HepG2 (cell line): Measurements from ENCODE around the gene NOTO. TPM values are rescaled to one million over a fixed set of nuclear protein-coding genes. Genes with fewer than 3 reads are reported as not detected.

Experiments used
- GLMP ChIP-seq: sonication (generic); formaldehyde crosslinking; IDR thresholded peaks from 2 replicates; pipeline ENCODE4 v1.9.0; 2021; ENCODE audit warnings: missing genetic modification reagents, mild to moderate bottlenecking, borderline replicate concordance
- TEF ChIP-seq: sonication (generic); formaldehyde crosslinking; IDR thresholded peaks from 2 replicates; pipeline ENCODE4 v1.5.0; 2020; ENCODE audit warnings: missing genetic modification reagents
- ZBTB37 ChIP-seq: sonication (generic); formaldehyde crosslinking; IDR thresholded peaks from 2 replicates; pipeline ENCODE4 v1.4.0; 2020; ENCODE audit warnings: mild to moderate bottlenecking, missing genetic modification reagents
- ZNF572 ChIP-seq: sonication (generic); formaldehyde crosslinking; IDR thresholded peaks from 2 replicates; pipeline ENCODE4 v1.5.1; 2020; ENCODE audit warnings: mild to moderate bottlenecking, missing genetic modification reagents
- ZNF841 ChIP-seq: sonication (generic); formaldehyde crosslinking; IDR thresholded peaks from 2 replicates; pipeline ENCODE4 v1.8.1; 2023; ENCODE audit warnings: missing genetic modification reagents, borderline replicate concordance
- ZNF850 ChIP-seq: sonication (generic); formaldehyde crosslinking; conservative IDR thresholded peaks from 2 replicates; pipeline ENCODE4 v1.9.0; 2021; ENCODE audit warnings: mild to moderate bottlenecking, missing genetic modification reagents
- polyA plus RNA-seq, 8 experiments: library from polyadenylated mRNA; depleted of rRNA in 3 of 8; stranded (reverse) in 7 of 8; unstranded in 1 of 8; fragments of >200 nt; fragmentation: Illumina TruSeq in 4 of 8; extraction: Trizol in 4 of 8; gene quantifications; 2 replicates each; pipeline versions ENCODE4 v1.2.1 to v1.2.3, GENCODE V29; 2011 to 2016; ENCODE audit warnings: low read depth in 4 of 8, missing spikeins in 1 of 8, mixed read lengths in 1 of 8; ENCODE audit not compliant: insufficient read depth in 1 of 8
- total RNA-seq, 5 experiments: library from RNA; depleted of rRNA; stranded (reverse); fragments of >200 nt; fragmentation: Illumina TruSeq; extraction: Trizol; gene quantifications; 2 replicates each; pipeline ENCODE4 v1.2.3, GENCODE V29; 2016; ENCODE audit warnings: low read depth in 1 of 5
- TF ChIP-seq, protein P1 (sequence below): sonication (generic); formaldehyde crosslinking; IDR thresholded peaks from one replicate; pipeline ENCODE4 v1.5.1; 2020; ENCODE audit warnings: mild to moderate bottlenecking, missing genetic modification reagents; ENCODE audit errors: not compliant biosample characterization
- TF ChIP-seq, protein P2 (sequence below): sonication (generic); formaldehyde crosslinking; IDR thresholded peaks from 2 replicates; pipeline ENCODE4 v1.4.0; 2020; ENCODE audit warnings: missing genetic modification reagents
- TF ChIP-seq, protein P3 (sequence below): sonication (generic); formaldehyde crosslinking; conservative IDR thresholded peaks from 2 replicates; pipeline ENCODE4 v1.4.0; 2020; ENCODE audit warnings: mild to moderate bottlenecking, missing genetic modification reagents, moderate library complexity

Gene NOTO
- total and polyA plus RNA-seq, 2 of the 13 experiments (the other 11 are each of a cell fraction or from before 2014, with no cell fraction given): not detected

DNA sequence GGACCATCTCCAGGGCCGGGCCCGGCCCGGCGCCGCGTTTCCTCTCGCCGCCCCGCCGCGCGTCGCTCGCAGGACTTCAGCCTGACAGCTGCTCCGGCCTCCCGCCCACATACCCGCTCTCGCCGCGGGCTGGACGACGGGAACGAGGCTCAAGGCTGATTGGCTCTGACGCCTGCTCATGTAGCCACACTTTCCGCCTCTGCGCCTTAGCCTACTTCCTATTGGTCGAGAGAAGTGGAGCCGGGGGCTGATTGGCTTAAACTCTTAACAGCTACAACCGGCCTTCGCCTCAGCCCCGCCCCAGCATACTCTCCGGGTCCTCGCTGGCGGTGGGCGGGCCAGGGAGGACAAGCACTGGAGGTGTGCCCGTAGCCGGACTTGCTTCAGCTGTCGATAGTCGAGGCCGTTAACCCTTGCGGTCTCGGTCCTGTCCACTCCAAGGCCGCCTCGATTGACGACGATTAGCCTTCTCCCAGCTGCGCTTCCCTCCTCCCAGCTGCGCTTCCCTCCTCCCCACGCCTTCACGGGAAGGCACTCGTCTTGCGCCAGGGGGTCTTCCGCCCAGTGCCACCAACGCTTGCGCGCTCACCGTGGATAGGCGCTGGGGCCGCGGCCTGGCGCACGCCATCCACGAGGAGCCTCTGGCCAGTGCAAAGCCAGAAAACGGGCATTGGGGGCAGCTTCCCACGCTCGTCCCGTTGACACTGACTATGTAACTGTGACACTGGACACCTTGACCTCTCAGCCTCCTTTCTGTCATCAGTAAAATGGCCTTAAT is 31.0 kb downstream of the NOTO start, which contains the start of gene PRADC1 (continued):
- TF ChIP-seq, protein P1, sequence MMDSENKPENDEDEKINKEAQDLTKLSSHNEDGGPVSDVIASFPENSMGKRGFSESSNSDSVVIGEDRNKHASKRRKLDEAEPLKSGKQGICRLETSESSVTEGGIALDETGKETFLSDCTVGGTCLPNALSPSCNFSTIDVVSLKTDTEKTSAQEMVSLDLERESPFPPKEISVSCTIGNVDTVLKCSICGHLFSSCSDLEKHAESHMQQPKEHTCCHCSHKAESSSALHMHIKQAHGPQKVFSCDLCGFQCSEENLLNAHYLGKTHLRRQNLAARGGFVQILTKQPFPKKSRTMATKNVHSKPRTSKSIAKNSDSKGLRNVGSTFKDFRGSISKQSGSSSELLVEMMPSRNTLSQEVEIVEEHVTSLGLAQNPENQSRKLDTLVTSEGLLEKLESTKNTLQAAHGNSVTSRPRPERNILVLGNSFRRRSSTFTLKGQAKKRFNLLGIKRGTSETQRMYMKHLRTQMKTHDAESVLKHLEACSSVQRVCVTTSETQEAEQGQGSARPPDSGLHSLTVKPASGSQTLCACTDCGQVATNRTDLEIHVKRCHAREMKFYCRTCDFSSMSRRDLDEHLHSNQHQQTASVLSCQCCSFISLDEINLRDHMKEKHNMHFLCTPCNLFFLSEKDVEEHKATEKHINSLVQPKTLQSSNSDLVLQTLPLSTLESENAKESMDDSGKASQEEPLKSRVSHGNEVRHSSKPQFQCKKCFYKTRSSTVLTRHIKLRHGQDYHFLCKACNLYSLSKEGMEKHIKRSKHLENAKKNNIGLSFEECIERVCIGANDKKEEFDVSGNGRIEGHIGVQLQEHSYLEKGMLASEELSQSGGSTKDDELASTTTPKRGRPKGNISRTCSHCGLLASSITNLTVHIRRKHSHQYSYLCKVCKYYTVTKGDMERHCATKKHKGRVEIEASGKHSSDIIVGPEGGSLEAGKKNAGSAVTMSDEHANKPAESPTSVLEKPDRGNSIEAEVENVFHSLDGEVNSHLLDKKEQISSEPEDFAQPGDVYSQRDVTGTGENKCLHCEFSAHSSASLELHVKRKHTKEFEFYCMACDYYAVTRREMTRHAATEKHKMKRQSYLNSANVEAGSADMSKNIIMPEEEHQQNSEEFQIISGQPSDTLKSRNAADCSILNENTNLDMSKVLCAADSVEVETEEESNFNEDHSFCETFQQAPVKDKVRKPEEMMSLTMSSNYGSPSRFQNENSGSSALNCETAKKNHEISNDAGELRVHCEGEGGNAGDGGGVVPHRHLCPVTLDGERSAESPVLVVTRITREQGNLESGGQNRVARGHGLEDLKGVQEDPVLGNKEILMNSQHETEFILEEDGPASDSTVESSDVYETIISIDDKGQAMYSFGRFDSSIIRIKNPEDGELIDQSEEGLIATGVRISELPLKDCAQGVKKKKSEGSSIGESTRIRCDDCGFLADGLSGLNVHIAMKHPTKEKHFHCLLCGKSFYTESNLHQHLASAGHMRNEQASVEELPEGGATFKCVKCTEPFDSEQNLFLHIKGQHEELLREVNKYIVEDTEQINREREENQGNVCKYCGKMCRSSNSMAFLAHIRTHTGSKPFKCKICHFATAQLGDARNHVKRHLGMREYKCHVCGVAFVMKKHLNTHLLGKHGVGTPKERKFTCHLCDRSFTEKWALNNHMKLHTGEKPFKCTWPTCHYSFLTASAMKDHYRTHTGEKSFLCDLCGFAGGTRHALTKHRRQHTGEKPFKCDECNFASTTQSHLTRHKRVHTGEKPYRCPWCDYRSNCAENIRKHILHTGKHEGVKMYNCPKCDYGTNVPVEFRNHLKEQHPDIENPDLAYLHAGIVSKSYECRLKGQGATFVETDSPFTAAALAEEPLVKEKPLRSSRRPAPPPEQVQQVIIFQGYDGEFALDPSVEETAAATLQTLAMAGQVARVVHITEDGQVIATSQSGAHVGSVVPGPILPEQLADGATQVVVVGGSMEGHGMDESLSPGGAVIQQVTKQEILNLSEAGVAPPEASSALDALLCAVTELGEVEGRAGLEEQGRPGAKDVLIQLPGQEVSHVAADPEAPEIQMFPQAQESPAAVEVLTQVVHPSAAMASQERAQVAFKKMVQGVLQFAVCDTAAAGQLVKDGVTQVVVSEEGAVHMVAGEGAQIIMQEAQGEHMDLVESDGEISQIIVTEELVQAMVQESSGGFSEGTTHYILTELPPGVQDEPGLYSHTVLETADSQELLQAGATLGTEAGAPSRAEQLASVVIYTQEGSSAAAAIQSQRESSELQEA (CRISPR knock-in tag): no peak
- TF ChIP-seq GLMP (CRISPR knock-in tag): 0 out of 2 replicates have a peak, but pooled peaks have one; percentile 6
- TF ChIP-seq TEF (CRISPR knock-in tag): no peak
- TF ChIP-seq, protein P2, sequence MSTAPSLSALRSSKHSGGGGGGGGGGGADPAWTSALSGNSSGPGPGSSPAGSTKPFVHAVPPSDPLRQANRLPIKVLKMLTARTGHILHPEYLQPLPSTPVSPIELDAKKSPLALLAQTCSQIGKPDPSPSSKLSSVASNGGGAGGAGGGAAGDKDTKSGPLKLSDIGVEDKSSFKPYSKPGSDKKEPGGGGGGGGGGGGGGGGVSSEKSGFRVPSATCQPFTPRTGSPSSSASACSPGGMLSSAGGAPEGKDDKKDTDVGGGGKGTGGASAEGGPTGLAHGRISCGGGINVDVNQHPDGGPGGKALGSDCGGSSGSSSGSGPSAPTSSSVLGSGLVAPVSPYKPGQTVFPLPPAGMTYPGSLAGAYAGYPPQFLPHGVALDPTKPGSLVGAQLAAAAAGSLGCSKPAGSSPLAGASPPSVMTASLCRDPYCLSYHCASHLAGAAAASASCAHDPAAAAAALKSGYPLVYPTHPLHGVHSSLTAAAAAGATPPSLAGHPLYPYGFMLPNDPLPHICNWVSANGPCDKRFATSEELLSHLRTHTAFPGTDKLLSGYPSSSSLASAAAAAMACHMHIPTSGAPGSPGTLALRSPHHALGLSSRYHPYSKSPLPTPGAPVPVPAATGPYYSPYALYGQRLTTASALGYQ: no peak
- no peak for TF ChIP-seq ZNF572 (CRISPR knock-in tag)
- no peak for TF ChIP-seq ZBTB37 (CRISPR knock-in tag)
- TF ChIP-seq ZNF850 (CRISPR knock-in tag): no peak
- TF ChIP-seq, protein P3, sequence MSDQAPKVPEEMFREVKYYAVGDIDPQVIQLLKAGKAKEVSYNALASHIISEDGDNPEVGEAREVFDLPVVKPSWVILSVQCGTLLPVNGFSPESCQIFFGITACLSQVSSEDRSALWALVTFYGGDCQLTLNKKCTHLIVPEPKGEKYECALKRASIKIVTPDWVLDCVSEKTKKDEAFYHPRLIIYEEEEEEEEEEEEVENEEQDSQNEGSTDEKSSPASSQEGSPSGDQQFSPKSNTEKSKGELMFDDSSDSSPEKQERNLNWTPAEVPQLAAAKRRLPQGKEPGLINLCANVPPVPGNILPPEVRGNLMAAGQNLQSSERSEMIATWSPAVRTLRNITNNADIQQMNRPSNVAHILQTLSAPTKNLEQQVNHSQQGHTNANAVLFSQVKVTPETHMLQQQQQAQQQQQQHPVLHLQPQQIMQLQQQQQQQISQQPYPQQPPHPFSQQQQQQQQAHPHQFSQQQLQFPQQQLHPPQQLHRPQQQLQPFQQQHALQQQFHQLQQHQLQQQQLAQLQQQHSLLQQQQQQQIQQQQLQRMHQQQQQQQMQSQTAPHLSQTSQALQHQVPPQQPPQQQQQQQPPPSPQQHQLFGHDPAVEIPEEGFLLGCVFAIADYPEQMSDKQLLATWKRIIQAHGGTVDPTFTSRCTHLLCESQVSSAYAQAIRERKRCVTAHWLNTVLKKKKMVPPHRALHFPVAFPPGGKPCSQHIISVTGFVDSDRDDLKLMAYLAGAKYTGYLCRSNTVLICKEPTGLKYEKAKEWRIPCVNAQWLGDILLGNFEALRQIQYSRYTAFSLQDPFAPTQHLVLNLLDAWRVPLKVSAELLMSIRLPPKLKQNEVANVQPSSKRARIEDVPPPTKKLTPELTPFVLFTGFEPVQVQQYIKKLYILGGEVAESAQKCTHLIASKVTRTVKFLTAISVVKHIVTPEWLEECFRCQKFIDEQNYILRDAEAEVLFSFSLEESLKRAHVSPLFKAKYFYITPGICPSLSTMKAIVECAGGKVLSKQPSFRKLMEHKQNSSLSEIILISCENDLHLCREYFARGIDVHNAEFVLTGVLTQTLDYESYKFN (CRISPR knock-in tag): peak; percentile 64
- TF ChIP-seq ZNF841: no peak
